HG03196 (cell line): ENCODE measurements around the gene MIGA2.

ENCODE experiments used
- ATAC-seq: cut with Tn5 transposase; IDR thresholded peaks from one replicate; pipeline ENCODE4 v1.9.1; 2021; ENCODE audit not compliant: unreplicated experiment

Gene MIGA2

DNA sequence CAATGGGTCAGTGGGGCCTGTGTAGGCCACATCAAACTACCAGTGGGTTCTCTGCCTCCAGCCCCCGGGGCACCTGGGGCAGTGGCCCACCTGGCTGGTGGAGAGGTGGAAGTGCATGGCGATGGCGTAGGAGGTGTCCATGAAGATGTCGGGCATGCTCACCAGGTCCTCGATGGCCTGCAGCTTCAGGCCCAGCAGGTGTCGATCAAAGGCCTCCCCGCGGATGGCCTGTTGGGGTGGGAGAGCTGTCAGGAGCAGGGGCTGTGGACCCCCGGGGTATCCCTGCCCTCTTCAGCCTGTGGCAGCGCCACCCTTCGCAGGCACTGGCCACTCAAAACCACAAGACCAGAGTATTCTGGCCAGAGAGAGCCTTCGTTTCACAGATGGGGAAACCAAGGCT is 59.5 kb downstream of the MIGA2 start:
- ATAC-seq, result no peak

DNA sequence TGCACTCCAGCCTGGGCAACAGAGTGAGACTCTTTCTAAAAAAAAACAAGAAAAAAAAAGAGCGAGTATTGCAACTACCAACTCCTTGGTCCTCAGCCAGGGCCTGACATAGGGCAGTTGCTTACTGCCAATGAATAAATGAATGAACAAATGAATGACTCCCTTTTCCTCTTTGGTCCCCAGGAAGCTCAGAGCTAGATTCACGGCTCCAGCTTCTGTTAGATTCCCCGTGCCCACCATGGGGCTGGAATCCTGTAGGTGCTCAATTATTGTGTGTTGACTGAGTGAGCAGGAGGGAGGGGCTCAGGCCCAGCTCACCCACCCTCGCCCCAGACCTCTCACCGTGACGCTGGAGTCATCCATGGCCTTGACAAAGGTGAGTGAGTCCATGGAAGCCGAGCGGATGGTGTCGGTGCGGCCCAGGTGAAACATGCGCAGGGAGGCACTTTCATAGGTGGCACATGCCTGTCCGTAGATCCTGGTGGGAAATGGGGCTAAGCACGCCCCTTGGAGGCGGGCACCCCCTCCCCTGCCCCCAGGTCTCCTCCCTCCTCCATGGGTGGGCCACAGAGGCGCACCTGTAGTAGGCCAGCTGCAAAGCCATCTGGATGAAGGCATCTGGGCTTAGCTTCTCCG is 61.4 kb downstream of the MIGA2 start:
- ATAC-seq, result no peak

DNA sequence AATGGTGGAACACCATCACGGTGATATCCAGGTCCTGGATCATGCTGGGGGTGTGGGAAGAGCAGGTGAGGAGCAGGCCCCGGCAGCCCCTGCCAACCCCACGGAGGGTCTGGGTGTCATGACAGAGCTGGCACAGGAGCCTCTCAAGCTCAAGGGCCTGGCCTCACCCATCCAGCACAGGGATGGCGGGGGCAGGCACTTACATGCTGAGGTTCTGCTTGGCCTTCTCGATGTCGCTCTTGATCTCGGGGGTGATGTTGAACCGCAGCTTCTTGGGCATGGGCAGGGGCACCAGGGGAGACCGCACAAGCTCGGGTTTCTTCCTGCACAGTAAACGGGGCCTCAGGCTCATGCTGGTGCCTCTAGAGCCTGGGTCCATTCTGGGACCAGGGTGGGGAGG is 61.9 kb downstream of the MIGA2 start:
- no peak for ATAC-seq

DNA sequence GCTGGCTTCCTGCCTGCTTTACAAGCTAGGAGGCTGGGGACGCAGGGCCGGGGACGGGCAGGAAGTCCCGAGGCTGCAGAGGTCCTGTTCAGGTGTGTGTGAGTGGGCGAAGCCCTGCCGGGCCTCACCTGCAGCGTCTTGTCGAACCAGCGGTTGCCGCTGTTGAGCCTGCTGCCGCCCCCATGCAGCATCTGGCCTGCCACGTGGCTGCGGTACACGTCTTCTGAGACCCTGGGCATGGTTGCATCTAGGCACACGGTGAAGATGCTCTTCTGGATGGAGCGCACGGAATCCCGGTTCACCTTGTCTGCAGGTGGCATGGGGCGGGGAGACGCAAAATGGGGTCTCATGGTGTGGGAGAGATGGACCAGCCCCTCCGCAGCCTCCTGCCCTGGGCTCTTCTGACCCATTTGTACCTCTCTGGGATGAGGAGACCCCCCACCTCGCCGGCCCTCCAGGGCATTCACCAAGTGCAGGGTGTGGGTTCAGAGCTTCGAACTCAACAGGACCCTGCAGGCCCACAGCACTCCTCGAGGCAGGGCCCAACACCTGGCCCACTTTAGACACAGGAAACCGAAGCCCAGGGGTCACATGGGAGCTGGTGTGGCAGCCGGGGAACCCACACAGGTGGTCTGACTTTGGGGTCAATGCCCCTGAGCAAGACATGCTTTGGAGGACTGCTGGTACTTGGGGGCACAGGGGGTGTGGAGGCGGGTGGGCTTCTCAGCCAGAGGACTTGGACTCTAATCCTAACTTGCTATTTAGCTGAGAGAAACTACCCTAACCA is 64.2 kb downstream of the MIGA2 start:
- no peak for ATAC-seq

DNA sequence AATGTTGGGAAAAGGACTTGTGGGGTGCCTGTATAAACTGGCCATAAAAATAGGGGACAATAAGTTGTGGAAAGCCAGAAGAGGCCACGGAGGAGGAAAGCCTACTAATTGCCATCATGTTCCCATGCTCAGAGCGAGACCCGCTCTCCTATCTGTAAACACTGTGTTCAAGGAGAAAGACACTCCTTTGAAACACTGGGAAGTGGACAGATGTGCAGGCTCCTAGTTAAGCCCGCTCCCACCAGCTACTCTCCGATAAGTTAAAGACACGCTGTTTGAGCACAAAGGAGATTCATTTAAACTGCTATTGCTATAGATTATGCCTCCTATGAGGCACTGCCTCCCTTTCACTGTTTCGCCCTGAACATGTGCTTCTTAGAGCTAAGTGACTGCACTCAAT is 64.9 kb downstream of the MIGA2 start:
- ATAC-seq, result no peak

DNA sequence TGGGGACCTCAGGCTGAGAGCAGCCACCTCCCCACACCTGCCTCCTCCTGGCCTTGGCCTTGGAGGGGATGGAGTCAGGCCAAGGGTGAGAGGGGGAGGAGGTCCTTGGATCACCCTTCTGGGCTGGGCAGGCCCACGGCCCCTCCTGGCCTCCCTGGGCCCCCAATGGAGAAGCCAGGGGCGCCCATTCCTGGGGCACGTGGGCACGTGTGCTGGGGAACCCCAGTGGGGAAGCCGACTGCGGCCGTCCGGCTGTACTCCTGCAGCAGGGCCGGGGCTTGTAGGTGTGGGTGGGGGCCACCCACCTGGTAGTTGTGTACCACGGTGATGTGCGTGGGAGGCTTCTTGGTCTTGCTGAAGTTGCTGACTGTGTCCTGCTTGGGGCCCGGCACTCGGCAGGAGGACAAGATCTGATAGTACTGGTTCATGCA is 65.7 kb downstream of the MIGA2 start:
- no peak for ATAC-seq

DNA sequence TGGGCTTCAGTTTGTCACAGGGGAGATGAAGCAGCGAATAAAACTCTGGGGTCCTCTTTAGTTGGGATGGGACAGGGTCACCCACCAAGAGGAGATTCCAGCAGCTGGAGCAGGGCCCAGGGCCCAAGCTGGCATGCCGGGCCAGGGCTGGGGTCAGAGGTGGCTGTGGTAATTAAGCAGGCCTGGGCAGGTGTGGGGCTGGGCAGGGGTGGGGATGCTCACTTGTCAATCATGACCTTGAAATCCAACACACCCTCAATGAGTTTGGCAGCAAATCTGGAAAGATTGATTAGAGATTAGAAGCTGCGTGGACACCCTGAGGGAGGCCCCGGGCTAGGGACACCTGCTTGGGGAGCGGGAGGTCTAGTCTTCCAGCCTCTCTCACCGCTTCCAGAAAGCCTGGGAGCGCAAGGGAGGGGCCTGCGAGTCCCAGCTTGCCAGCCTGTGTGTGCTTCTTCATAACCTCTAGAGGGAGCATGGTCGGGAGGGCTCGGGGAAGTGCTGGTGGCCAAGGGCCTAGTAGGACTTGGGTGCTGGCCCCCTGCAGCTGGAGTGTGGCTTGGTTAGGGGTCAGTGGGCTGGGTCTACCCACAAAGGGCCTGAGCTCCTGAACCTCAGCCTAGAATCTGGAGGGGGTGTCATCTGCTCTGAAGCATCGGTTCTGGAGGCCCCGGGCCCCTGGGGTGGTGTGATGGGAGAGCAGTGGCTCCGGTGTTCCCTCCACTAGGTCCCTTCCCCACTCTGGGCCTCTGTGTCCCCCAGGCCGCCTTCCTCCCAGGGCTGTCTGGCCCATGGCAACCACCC is 66.6 kb downstream of the MIGA2 start:
- no peak for ATAC-seq

DNA sequence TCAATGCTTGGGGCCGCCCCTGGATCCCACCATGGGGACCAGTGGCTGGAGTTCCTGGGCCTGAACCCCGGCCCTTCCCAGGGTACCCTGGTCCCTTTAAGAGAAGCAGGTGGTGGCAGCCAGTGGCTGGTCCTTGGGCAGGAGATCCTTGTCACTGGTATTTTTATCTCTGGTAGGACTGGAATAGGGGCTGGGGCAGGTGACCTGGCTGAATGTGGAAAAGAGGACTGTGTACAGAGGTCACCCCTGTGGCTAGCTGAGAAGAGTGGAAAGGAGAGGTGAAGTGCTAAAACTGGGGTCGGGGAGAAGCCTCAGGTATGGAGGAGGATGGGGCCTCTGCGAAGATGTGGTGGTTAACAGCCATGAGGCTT is 67.2 kb downstream of the MIGA2 start:
- no peak for ATAC-seq

DNA sequence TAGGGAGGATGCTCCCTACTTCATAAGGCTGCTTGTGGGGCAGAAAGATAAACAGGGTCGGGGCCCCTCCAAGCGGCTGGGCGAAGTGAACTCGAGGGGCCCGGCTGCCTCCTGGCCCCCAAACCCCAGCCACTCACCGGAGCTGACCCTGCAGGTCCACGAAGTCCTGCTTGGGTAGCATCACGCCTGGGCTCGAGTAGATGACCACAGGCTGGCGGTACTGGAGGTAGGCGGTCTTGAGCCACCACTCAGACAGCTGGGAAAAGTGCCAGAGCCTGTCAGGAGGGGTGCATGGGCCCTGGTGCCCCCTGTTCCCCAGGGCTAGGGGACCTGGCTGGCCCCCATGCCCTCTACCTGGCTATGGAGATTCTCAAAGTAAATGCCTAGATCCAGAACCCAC is 67.6 kb downstream of the MIGA2 start:
- no peak for ATAC-seq

DNA sequence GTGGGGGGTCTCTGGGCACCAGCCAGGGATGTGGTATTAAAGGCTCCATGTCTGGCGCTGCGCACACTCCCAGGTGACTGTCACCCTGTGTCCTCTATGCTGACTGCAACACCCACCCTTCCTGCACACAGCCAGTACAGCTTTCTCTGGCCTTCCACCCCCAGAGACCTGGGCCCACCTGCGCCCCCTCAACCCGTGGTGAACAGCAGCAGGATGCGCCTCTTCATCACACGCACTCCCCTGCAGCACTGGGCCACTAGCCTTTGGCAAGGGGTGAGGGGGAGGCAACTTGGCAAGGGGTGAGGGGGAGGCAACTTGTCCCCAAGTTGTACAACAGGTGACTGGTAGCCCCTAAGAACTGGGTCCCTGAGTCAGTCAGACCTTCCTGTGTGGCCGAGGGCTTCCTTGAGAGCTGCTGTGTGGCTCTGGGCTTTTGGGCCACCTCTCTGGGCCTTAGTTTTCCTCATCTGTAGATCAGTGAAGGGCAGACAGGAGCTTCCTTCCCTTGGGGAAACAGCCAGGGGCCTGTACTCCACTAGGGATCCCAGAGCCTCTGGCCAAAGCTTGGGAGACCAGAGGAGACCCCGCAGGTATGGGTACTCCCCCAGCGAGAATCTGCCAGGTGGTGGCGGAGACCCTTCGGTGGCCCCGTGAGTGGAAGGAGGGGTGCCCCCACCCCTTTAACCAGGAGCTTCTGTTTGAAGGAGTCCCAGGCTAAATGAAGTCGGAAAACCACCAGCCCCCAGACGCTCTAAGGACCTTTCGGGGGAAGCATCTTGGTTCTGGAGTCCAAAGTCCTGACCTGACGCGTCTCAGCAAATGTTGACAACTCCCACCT is 69.7 kb downstream of the MIGA2 start:
- no peak for ATAC-seq

DNA sequence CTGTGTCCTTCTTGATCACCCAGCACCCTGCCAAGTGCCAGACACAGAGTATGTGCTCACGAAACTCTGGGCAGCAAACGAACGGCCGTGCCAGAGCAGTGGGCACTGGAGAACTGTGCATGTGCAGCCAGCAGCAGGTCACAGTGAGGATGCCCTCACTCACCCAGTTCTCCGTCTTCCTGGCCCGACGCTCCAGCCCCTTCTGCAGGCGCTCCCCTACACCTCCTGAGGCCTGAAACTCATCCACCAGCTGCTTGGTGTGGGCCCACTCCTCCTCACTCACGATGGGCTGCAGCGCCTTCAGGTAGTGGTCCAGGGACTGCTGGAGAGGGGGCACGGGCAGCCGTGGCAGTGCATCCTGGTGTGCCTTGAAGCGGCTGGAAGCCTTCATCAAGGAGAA is 71.2 kb downstream of the MIGA2 start:
- no peak for ATAC-seq

DNA sequence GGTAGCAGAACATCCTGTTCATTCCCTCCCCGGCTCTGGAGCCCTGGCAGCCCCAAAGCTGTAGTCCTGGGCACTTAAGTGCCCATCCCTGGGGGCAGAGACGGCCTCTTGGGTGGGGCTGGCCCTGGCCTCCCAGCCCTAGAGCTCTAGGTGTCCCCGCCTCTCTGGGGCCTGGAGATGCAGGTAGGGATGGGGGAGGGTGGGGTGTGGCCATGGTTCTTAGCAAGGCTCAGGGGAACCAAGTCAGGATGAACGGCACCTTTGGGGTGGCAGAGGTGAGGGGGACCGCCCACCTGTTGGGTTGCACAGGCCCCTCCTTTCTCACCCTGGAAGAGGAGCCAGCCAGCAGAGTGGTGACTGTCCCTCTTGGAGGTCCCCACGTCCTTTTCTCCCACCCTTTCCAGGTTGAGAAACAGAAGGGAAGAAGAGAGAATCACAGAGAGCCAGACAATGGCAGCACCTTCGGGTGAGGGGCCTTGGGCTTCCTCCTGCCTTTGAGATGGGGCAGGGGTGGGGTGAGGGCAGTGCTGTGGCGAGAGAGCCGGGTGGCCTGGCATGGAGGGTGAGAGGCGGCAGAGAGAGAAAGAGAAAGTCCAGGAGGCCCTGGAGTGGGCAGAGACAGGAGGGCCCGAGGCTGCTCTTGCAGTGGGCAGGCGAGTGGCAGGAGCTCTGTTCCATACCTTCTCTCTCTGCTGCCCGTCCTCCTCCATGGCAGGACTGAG is 71.8 kb downstream of the MIGA2 start:
- ATAC-seq, result no peak

DNA sequence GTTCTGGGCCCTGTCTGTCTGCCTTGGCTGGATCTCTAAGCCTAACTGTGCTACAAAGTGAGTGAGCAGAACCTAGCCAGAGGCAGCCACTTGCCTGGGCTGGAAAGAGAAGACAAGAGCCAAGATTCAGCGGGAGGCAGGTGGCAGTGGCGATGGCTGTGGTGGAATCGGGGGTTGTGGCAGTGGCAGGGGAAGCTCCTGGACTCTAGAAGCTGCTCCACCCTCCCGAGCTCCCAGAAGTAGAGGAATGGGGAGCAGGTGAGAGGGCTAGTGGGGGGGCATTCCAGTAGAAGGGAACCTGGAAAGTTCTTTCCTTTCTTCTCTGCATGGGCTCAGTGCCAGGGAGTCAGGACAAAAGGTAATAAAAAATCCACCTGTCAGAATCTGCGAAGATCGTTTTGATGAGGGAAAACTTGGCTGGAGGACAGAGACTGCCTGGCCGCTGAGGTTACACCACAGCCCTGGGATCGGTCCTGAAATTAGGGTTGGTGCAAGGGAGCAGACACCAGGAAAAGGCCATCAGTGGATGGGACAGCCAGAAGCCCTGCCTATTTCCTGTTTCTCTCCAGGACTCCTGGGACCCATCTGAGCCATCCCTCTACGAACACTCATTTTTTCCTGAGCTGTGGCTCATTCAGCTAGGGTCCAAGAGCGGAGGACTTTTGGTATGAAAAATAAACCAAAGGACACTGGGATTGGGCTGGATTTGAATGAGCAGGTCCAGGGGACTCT is 72.5 kb downstream of the MIGA2 start:
- no peak for ATAC-seq

DNA sequence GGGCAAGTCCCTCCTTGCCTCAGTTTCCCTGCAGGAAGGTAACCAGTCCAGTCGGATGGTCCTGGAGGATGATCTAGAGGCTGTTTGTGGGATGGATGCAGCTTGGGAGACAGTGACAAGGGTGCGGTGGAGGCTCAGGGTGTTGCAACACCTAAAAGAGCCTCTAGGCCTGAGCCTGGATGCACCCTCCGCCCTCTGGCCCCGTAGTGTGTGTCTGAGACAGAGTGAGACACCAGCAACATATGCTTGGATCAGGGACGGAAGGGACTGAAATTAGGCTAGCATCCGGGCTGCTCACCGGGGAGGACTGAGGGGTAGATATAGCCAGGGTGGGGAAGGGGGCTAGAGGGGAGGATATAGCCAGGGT is 73.1 kb downstream of the MIGA2 start:
- ATAC-seq, result no peak

DNA sequence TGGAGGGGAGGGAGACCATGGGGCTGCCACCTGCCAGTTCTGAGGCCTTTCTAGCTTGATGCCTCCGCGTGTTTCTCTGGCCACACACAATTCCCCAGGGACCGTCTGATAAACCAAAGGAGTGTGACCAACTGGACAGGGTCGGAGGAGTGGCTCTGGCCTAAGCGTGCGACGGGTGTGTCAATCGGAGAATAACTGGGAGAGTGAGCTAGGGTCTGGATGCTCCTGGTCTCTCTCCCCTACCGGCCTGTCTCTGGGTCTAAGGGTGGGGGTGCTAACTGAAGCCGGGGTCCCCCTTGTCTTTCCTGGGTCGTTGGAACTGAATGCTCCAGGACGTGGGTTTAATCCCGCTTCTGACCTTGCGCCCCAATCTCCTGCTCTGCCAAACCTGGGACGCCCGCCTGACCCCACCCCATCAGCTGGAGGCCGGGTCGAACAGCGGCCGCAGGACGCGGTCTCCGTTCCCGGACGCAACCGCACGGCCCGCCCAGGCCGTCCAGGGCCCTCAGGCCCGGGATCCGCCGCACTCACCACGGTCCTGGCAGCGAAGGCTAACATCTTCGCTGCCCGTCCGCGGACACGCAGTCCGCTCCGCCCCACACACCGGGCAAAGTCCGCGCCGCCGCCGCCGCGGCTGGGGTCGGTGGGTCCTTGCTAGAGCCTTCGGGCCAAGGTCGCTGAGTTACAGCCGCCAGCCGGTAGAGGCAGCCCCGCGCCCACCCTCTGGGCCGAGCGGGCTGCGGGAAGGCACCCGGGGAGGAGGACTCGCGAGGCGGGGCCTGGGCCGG is 73.7 kb downstream of the MIGA2 start:
- peak; percentile 33 for ATAC-seq

DNA sequence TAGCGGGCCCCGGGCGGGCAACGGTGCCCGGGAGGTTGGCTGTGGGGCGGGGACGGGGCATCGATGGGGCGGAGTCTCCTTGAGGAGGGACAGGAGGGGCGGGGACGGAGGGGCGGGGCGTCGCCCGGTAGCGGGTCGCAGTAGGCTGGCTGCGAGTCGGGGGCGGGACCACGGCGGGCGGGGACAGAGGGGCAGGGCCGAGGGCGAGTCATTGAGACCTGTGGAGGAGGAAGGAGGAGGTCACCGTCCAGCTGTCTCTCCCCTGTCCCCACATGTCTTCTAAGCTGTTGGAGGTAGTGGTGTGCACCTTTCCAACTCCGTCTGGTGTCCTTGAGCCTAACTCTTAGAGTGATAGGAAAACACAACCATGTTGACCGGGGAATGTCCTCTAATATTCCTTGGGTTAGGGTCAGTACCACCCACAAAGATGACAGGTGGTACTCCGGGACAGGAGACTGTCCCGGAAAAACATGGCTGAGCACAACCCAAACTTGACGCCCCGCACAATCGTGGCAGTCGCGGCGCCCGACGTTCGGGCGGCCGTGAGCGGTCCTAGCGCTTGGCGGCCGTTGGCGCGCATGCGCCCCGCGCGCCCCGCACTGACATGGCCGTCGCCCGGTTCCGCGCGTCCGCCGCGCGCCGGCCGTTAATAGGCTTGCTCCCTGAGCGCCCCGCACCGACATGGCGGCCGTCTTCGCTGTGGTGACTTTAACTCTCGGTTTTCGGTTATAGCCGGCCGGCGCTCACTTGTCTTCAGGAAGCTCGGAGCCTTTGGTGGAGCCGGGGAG is 74.5 kb downstream of the MIGA2 start, which contains the start of the genes CRAT and PTPA:
TSS of gene CRAT (minus strand) at position 54 of the 788 bp plus-strand sequence. CDS start 284 bp downstream, outside the sequence.
TSS of gene PTPA (plus strand) at position 676 of the 788 bp plus-strand sequence. CDS start 186 bp downstream, outside the sequence.
- peak; percentile 77 for ATAC-seq

DNA sequence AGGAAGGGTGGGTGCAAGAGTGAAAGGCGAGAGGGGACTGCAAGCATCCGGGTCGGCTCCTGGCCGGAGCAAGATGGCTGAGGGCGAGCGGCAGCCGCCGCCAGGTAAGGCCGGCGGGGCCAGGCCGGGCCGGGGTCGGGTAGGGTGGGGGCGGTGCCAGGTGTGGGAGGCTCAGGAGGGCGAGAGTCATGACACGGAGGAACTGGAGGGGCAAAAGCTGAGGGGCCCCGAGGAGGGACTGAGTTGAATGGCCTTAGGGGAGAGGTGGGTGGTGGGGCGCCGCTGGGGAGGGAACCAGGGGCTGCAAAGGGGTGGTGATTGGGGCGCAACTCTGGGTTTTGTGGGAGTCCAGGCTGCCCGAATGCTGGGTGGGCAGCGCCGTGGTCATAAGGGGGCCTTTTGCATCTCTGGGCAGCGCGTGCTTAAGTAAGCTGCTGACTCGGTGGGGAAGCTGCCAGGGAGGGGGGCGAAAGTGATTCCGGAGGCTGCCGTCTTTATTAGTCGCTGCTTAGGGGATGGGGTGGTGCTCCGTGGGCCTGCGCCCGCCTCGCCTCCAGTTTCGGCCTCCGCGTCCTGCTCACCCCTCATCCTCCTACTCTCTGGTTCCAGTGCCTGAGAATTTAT is 75.2 kb downstream of the MIGA2 start:
- peak; percentile 6 for ATAC-seq
